Progenitor cell of endocrine pancreas (in vitro differentiated cells): ENCODE data around the gene BCAR3. TPM values are rescaled to one million over a fixed set of nuclear protein-coding genes. Genes with fewer than 3 reads are reported as not detected.

Source experiments
- DNase-seq: peaks from one replicate; pipeline ENCODE4 v3.0.0; 2021; ENCODE audit warnings: low spot score; ENCODE audit not compliant: unreplicated experiment
- H3K27ac Mint-ChIP-seq: 2 replicates; pipeline ENCODE4 v1.8.0; 2021; ENCODE audit warnings: mild to moderate bottlenecking, moderate library complexity, mixed read lengths
- H3K27me3 Mint-ChIP-seq: 2 replicates; pipeline ENCODE4 v1.8.0; 2021; ENCODE audit warnings: mixed read lengths
- H3K36me3 Mint-ChIP-seq: 2 replicates; pipeline ENCODE4 v1.8.0; 2022; ENCODE audit warnings: mixed read lengths; ENCODE audit not compliant: insufficient read depth
- H3K4me1 Mint-ChIP-seq: 2 replicates; pipeline ENCODE4 v1.8.0; 2021; ENCODE audit warnings: low read depth, mixed read lengths
- H3K4me3 Mint-ChIP-seq: 2 replicates; pipeline ENCODE4 v1.8.0; 2021; ENCODE audit warnings: low read depth, mild to moderate bottlenecking, moderate library complexity, mixed read lengths
- H3K9me3 Mint-ChIP-seq: 2 replicates; pipeline ENCODE4 v1.8.0; 2021; ENCODE audit warnings: low read depth, mixed read lengths
- CTCF ChIP-seq: fragments of 200-600 bp; sonication (generic); IDR thresholded peaks from one replicate; pipeline ENCODE4 v1.5.0; 2021; ENCODE audit warnings: antibody characterized with exemption, mild to moderate bottlenecking; ENCODE audit not compliant: unreplicated experiment
- total RNA-seq: library from RNA; stranded (reverse); gene quantifications from 2 replicates; pipeline ENCODE4 v1.2.1, GENCODE V29; 2021

BCAR3 gene
- total RNA-seq, 1 donor from 2014 or later = 7.1 TPM

DNA sequence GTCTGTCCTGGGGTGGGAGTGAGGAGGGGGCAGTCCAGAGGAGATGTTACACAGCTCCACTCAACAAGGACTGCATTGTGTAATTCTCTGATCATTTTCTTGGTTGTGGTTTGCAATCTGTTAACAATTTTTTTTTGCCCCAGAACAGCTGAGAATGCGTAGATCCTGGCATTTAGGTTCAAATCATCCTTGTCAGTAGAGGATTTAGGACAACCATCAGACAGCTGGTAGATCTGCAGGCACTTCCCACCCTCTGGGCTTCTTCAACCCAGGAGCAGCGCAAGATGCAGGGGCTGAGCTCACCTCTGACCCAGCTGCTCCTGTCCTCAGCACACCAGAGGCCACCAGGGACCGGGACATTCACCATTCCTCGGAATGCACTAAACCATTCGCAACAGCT, 13.5 kb downstream of the BCAR3 start:
- Mint-ChIP-seq H3K4me1 (peaks cover 22% of the 10 kb centered on the region), H3K4me3 (no peak overlapping the region), H3K27me3 (no peaks in the 10 kb centered on the region), H3K9me3 (no peaks in the 10 kb centered on the region), H3K27ac (no peak overlapping the region), H3K36me3 (no peaks in the 10 kb centered on the region)
- no peak for DNase-seq
- no peak for TF ChIP-seq CTCF

- no peak for TF ChIP-seq CTCF
- no peak overlapping the region for H3K27ac Mint-ChIP-seq
- no peaks in the 10 kb centered on the region for H3K9me3 Mint-ChIP-seq
- H3K4me1 Mint-ChIP-seq = peaks cover 23% of the 10 kb centered on the region
- DNase-seq = no peak
- H3K4me3 Mint-ChIP-seq = no peak overlapping the region
- no peaks in the 10 kb centered on the region for H3K36me3 Mint-ChIP-seq
- H3K27me3 Mint-ChIP-seq = no peaks in the 10 kb centered on the region
Observed at GRCh38 chr1:93667642-93668041, 14.0 kb downstream of the BCAR3 start.

DNA sequence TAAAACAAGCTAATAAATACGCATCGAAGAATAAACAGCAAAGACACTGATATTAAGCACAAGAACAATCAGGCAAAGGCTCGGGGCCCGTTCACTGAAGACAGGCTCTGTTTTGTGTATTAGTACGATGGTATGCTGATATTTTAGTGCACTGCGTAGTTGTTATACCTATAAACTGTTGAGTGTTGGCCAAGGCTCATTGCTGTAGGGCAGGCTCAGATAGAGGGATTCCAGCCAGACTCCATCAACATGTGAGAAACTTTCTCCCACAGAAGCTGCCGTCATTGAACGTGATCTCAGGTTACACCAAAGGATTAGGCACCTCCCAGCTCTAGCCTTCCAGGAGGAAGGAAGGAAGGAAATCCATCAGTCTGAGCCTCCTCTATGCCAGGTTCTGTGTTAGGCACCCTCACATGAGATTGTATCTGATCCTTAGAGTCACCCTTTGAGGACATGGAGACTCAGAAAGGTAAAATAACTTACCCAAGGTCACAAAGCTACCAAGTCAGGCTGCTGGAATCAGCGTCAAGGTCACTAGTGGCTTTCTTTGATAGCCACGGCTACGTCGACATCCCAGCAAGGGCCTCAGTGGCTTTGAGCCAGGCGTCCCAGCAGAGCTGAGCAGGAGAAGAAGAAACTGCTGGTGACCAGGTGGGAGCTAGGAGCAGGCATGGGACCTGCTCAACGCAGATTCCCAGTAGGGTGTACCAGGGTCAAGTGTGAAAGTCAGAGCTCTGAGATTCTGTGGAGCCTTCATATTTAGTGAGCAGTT, 14.8 kb downstream of the BCAR3 start:
- no peak for TF ChIP-seq CTCF
- peaks cover 24% of the 10 kb centered on the region for H3K4me1 Mint-ChIP-seq
- H3K4me3 Mint-ChIP-seq = no peak overlapping the region
- no peak overlapping the region for H3K27ac Mint-ChIP-seq
- DNase-seq = no peak
- no peaks in the 10 kb centered on the region for H3K27me3 Mint-ChIP-seq
- no peaks in the 10 kb centered on the region for H3K36me3 Mint-ChIP-seq
- H3K9me3 Mint-ChIP-seq = no peaks in the 10 kb centered on the region

DNA sequence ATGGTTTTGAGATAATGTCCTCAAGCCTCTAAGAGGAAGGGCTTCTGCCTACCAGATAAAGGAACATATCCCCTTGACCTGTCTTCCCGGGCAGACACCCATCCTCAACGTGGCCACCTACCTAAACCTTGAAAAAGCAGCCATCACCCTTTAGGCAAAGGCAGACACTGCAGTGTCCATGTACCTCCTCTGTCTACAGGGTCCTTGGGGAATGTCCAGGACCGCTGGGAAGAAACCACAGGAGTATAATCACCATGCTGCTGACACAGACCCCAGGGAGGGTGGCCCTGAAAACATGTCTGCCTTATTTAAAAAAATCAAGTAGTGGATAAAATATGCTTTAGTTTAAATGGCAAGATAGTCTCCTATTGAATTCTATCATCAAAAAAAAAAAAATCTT, 16.6 kb downstream of the BCAR3 start:
- Mint-ChIP-seq H3K36me3 (no peaks in the 10 kb centered on the region), H3K4me1 (peaks cover 27% of the 10 kb centered on the region), H3K9me3 (no peaks in the 10 kb centered on the region), H3K27ac (no peak overlapping the region), H3K27me3 (no peaks in the 10 kb centered on the region), H3K4me3 (no peak overlapping the region)
- no peak for TF ChIP-seq CTCF
- no peak for DNase-seq

- Mint-ChIP-seq H3K4me3 (no peak overlapping the region), H3K4me1 (peaks cover 30% of the 10 kb centered on the region), H3K36me3 (no peaks in the 10 kb centered on the region), H3K9me3 (no peaks in the 10 kb centered on the region), H3K27me3 (no peaks in the 10 kb centered on the region), H3K27ac (no peak overlapping the region)
- no peak for TF ChIP-seq CTCF
- no peak for DNase-seq
Observed at GRCh38 chr1:93663208-93663614, 18.4 kb downstream of the BCAR3 start.
